Measurements from ENCODE around the gene TESK2.

TESK2 gene

DNA sequence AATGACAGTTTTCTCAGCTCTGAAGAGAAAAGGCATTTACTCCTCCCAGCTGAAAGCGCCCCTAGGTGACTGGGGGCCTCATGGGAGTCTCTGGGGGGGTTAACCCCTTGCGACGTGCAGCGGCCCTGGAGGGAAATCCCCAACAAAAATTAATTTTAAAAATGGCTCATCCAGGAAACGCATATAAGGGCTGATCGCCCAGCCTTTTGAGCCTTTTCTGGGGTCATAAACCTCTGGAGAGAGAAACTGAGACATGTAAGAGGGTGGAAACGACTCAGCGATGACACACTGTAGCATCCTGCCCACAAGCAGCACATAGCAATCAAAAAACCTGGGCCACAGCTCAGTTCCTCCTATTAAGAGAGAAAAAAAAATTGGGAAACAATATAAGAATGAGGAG is 184.6 kb downstream of the TESK2 start:
- FAIRE-seq (no peak), DNase-seq (ENCODE audit: low spot score) (no peak)

- no peak for DNase-seq (ENCODE audit: low spot score)
- FAIRE-seq: no peak
These were observed 185.7 kb downstream of the TESK2 start for GRCh38 chr1:45305231-45305630.

- no peak for FAIRE-seq
These were observed 186.5 kb downstream of the TESK2 start for GRCh38 chr1:45304311-45305081.

DNA sequence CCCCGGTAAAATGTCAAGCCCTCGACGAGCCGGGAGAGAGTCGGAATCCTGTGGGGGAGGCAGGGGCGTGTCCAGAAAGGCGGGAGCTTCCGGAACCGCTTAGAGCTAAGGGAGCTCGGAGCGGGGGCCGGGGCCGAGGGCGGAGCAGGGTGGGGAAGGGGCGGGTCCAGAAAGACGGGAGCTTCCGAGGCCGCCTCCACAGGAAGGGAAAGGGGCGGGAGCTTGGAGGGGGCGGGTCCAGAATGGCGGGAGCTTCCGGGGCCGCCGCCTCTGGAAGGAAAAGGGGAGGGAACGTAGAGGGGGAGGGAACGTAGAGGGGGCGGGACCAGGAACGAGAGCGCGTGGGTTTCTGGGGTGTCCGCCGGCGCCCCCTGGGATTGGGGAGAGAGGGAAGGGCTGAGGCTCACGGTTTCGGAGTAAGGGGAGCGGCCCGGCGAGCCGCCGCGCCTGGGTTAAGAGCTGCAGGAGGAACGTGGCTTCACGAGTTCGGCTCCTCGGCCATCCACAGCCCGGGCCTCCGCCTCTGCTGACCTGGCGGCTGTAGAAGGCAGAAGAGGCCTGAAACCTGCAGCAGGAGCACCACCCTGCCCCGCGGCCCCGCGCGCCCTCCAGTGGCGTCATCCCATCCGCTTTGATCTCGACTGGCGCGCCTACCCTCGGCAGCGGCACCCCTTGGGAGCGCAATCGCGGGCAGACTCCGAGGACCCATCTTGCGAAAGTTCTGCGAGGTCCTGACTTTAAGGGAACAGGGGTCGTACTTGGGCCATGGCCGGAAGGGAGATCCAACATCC is 187.2 kb downstream of the TESK2 start:
- FAIRE-seq (peak; percentile 90), DNase-seq (ENCODE audit: low spot score) (peak; percentile 100)

More at GRCh38 chr1:45304311-45305081, 186.5 kb downstream of the TESK2 start:
- DNase-seq (ENCODE audit: low spot score): peak; percentile 54

DNA sequence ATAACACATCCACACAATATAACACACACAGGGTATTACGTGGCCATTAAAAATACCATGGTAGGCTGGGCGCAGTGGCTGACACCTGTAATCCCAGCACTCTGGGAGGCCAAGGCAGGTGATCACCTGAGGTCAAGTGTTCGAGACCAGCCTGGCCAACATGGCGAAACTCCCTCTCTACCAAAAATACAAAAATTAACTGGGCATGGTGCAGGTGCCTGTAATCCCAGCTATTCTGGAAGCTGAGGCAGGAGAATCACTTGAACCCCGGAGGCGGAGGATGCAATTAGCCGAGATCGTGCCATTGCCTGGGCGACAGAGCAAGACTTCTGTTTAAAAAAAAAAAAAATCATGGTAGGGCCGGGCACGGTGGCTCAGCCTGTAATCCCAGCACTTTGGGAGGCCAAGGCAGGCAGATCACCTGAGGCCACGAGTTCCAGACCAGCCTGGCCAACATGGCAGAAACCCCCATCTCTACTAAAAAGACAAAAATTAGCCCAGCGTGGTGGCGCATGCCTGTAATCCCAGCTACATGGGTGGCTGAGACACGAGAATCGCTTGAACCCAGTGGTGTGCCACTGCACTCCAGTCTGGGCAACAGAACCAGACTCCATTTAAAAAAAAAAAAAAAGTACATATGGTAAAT is 188.3 kb downstream of the TESK2 start:
- DNase-seq (ENCODE audit: low spot score): no peak
- no peak for FAIRE-seq

- no peak for DNase-seq (ENCODE audit: low spot score)
- FAIRE-seq: no peak
These were observed 190.3 kb downstream of the TESK2 start for GRCh38 chr1:45300669-45300997.

DNA sequence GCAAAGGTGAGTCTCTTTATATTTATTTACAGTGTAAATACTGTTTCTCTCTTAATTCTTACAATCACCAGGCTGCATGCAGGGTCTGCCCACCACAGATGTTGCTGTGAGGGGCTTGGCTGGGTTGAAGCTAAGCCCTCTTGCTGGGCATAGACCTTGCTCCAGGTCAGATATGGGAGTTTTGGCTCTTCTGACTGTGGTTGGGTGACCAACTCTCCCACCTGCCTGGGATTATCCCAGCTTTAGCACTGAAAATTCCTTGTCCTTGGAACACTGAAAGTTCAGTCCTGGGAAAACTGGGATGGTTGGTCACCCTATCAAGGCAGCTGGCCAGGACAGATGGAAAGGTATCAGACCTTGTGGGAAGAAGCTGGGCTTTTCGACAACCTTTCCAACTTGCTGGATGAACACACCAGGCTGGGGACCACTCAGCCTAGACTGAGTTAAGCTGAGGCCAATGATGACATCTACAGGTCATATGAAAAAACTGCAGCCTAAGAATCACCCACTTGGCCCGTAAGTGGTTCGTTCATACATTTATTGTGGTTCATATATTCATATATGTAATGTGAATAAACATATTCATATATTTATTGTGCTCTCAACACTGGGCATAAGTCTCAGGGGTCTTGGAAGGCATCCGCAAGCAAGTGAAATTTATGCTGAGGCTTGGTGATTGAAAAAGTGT is 190.8 kb downstream of the TESK2 start:
- FAIRE-seq (peak; percentile 82), DNase-seq (ENCODE audit: low spot score) (peak; percentile 74)

- DNase-seq (ENCODE audit: low spot score): no peak
- FAIRE-seq: no peak
These were observed 191.7 kb downstream of the TESK2 start for GRCh38 chr1:45299296-45299695.

GRCh38 chr1:45297666-45298356 is 193.2 kb downstream of the TESK2 start:
- FAIRE-seq (no peak), DNase-seq (ENCODE audit: low spot score) (no peak)

Measured in urothelium cell line (cell line).